ENCODE data around the gene NLRP3. TPM values are rescaled to one million over a fixed set of nuclear protein-coding genes. Genes with fewer than 3 reads are reported as not detected.

NLRP3 gene
- total RNA-seq, 2 experiments from 2014 or later: 0.20 TPM; not detected in 1

DNA sequence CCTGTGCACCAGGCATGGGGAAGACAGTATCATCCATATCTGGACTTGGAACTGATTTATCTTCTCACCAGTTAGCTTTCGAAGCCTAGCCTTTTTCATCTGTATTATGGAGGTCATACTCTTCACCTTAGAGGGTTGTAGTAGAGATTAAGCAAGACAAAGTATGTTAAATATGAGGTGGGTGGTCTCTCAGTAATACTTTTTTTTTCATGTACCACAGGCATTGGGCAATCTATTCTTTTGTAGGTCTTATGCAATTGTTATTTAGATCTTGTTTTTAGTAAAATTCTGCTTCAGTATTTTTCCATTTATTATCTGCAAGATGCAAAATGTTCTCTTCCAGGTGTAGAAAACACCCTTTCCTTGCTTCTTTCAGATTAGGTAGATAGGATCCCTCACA is 77.1 kb downstream of the NLRP3 start:
- H3K4me3 Mint-ChIP-seq: no peak overlapping the region
- intact Hi-C loops (cut with micrococcal nuclease): no loop called here
- no peaks in the 10 kb centered on the region for H3K9me3 Mint-ChIP-seq
- DNase-seq: no peak
- no peaks in the 10 kb centered on the region for H3K4me1 Mint-ChIP-seq (ENCODE audit: low read depth)
- peaks cover 17% of the 10 kb centered on the region for H3K27me3 Mint-ChIP-seq (ENCODE audit: low read depth)
- H3K36me3 Mint-ChIP-seq (ENCODE audit: low read depth): no peaks in the 10 kb centered on the region
- CTCF ChIA-PET: interaction anchor here (0.9 kb wide), 1 partner anchor 120 kb away, joined by 5 read pairs; no protein-coding TSS in a partner anchor
- H3K27ac Mint-ChIP-seq: no peak overlapping the region

DNA sequence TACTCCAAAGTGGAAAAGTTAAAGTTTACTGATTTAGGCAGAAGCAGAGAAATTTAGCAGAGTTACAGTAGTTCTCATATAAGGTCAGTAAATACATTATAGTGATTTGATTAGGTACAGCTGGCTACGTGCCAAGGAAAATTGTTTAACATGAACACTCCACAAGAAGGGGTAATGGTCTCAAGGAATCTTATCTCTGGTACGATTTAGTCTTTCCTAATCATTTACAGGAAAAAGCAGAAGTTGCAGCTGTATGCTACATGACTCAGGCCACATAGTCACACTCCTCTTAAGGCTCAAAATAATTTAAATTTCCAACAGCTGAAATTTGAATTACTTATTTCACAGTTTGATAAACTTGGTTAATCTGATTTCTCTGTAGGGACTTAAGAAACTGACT is 78.8 kb downstream of the NLRP3 start:
- Mint-ChIP-seq H3K4me3 (no peak overlapping the region), H3K4me1 (ENCODE audit: low read depth) (no peaks in the 10 kb centered on the region)
- no peak for DNase-seq

DNA sequence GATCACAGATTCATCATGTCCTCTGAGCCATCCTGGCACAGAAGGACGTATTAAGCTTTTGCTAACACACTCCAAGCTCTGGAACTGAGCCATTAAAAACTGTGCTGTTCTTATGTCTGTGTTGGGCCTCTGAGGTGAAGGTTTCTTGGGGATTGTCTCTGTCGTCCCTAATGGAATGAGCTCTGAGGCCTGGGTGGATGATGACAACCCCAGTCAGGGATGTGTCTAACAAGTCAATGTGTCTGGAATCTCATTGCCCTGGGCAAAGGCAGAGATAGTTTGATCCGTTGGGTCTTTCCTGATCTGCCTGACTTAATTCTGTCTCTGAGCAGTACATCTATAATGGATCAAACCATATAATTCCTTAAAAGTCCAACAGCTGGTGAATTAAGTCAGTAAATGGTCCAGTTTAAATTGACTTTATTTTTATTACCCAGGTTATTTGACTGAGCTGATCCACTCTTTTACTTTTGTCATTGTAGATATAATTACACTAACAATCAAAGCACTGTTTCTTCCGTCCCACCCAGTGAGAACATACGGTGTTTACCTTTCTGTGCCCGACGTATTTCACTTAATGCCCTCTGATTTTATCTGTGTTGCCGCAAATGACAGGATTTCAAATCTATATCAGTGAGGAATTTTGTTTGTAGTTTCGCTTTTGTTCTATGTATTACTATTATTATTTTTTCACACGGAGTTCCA is 80.8 kb downstream of the NLRP3 start:
- H3K4me1 Mint-ChIP-seq (ENCODE audit: low read depth): no peaks in the 10 kb centered on the region
- CTCF ChIA-PET: interaction anchor here (1.2 kb wide), 1 partner anchor 106 kb away, joined by 8 read pairs; no protein-coding TSS in a partner anchor
- H3K27ac Mint-ChIP-seq: no peak overlapping the region

More for the DNA sequence above, 78.8 kb downstream of the NLRP3 start:
- H3K9me3 Mint-ChIP-seq: no peaks in the 10 kb centered on the region
- intact Hi-C loops (cut with micrococcal nuclease): no loop called here
- H3K27me3 Mint-ChIP-seq (ENCODE audit: low read depth): peaks cover 17% of the 10 kb centered on the region
- H3K27ac Mint-ChIP-seq: no peak overlapping the region
- H3K36me3 Mint-ChIP-seq (ENCODE audit: low read depth): no peaks in the 10 kb centered on the region
- CTCF ChIA-PET: no interaction called here

More for the DNA sequence above, 80.8 kb downstream of the NLRP3 start:
- Mint-ChIP-seq H3K36me3 (ENCODE audit: low read depth) (no peaks in the 10 kb centered on the region), H3K27me3 (ENCODE audit: low read depth) (peaks cover 14% of the 10 kb centered on the region), H3K9me3 (no peaks in the 10 kb centered on the region), H3K4me3 (no peak overlapping the region)
- intact Hi-C loops (cut with micrococcal nuclease): no loop called here
- no peak for DNase-seq

Other genes with a start within 250 kb of the NLRP3 start
- 10 to 100 TPM; 10.6 to 11.8 TPM for gene ZNF124, start 244.2 kb upstream of the NLRP3 start, total RNA-seq
- gene VN1R5, start 160.1 kb upstream of the NLRP3 start, total RNA-seq: not detected
- gene ZNF496, start 84.3 kb upstream of the NLRP3 start, total RNA-seq: 10 to 100 TPM in 1 of 2 experiments, 1 to 10 TPM in 1; 9.8 to 10.6 TPM
- gene OR2B11, start 41.9 kb downstream of the NLRP3 start, total RNA-seq: not detected
- not detected for gene OR2C3, start 120.3 kb downstream of the NLRP3 start, total RNA-seq
- gene GCSAML, start 133.0 kb downstream of the NLRP3 start, total RNA-seq: not detected
- gene OR2G2, start 172.2 kb downstream of the NLRP3 start, total RNA-seq: not detected
- gene OR2G3, start 189.4 kb downstream of the NLRP3 start, total RNA-seq: not detected